SK-N-MC (cell line): ENCODE results near the gene MTFP1.

Experiments used
- DNase-seq: peaks from one replicate; pipeline ENCODE4 v3.0.0-alpha.2; 2011; ENCODE audit warnings: low read depth, low spot score
- H3K27ac ChIP-seq: fragments of 200-600 bp; sonication (generic); 2 replicates; pipeline ENCODE4 v1.5.1; 2016; ENCODE audit warnings: mixed run types
- H3K36me3 ChIP-seq: fragments of 200-600 bp; sonication (generic); 2 replicates; pipeline ENCODE4 v1.6.1; 2017; ENCODE audit warnings: antibody characterized with exemption, low read length, mixed read lengths; ENCODE audit not compliant: insufficient read depth
- H3K4me3 ChIP-seq: fragments of 200-600 bp; sonication (generic); 2 replicates; pipeline ENCODE4 v1.5.1; 2016
- H3K9ac ChIP-seq: fragments of 200-600 bp; sonication (generic); 2 replicates; pipeline ENCODE4 v1.8.0; 2017; ENCODE audit warnings: mixed run types, mixed read lengths; ENCODE audit not compliant: insufficient read length
- H3K9me3 ChIP-seq: fragments of 200-600 bp; sonication (generic); 2 replicates; pipeline ENCODE4 v1.6.1; 2017; ENCODE audit warnings: low read depth, mild to moderate bottlenecking, antibody characterized with exemption, low read length, moderate library complexity, mixed read lengths
- EZH2 ChIP-seq: fragments of 200-600 bp; sonication (generic); IDR thresholded peaks from one replicate; pipeline ENCODE4 v1.6.1; 2017; ENCODE audit warnings: antibody characterized with exemption
- FOXP2 ChIP-seq: optimal IDR thresholded peaks from 2 replicates; pipeline ENCODE3; 2011; ENCODE audit warnings: mild to moderate bottlenecking, moderate library complexity; ENCODE audit not compliant: insufficient read depth; ENCODE audit errors: extremely low read length, control extremely low read depth
- POLR2AphosphoS5 ChIP-seq: IDR thresholded peaks from 2 replicates; pipeline ENCODE4 v1.6.1; 2012; ENCODE audit warnings: mild to moderate bottlenecking, low read depth, low read length, borderline replicate concordance

Gene MTFP1

GRCh38 chr22:30408388-30409102 lies 17.0 kb upstream of the MTFP1 start:
- DNase-seq, result no peak
- H3K4me3 ChIP-seq, result no peak overlapping the region
- no peaks in the 10 kb centered on the region for H3K36me3 ChIP-seq
- H3K9ac ChIP-seq, result no peak overlapping the region
- no peak overlapping the region for H3K27ac ChIP-seq
- no peaks in the 10 kb centered on the region for H3K9me3 ChIP-seq
- TF ChIP-seq EZH2 (no peak), FOXP2 (no peak), POLR2AphosphoS5 (no peak)

DNA sequence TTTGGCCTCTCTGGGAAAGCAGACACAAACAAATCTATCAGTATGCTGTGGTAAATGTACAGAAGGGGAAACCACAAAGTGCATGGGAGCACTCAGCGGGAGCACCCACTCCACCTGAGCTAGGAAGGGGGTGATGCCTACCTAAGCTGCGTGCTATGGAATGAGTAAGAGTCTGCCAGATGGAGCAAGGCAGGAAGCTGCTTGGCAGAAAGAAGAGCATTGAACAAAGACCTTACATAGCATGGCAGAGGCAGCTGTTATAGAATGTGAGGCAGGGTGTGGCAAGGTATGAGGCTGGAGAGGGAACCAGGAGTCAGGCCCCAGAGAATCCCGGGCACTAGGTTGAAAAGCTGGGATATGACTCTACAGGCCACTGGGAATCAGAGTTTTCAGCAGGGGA lies 13.8 kb upstream of the MTFP1 start:
- Histone ChIP-seq H3K9ac (no peak overlapping the region), H3K36me3 (no peaks in the 10 kb centered on the region; the same call in 1 of the 2 replicates), H3K4me3 (no peak overlapping the region), H3K9me3 (no peaks in the 10 kb centered on the region), H3K27ac (no peak overlapping the region)
- DNase-seq, result no peak
- TF ChIP-seq EZH2 (no peak), FOXP2 (no peak), POLR2AphosphoS5 (no peak)

GRCh38 chr22:30413001-30413400 lies 12.6 kb upstream of the MTFP1 start:
- Histone ChIP-seq H3K4me3 (no peak overlapping the region), H3K27ac (no peak overlapping the region), H3K9ac (no peak overlapping the region), H3K9me3 (no peaks in the 10 kb centered on the region), H3K36me3 (no peaks in the 10 kb centered on the region; the same call in 1 of the 2 replicates)
- DNase-seq, result no peak
- TF ChIP-seq FOXP2 (no peak), POLR2AphosphoS5 (no peak), EZH2 (no peak)

DNA sequence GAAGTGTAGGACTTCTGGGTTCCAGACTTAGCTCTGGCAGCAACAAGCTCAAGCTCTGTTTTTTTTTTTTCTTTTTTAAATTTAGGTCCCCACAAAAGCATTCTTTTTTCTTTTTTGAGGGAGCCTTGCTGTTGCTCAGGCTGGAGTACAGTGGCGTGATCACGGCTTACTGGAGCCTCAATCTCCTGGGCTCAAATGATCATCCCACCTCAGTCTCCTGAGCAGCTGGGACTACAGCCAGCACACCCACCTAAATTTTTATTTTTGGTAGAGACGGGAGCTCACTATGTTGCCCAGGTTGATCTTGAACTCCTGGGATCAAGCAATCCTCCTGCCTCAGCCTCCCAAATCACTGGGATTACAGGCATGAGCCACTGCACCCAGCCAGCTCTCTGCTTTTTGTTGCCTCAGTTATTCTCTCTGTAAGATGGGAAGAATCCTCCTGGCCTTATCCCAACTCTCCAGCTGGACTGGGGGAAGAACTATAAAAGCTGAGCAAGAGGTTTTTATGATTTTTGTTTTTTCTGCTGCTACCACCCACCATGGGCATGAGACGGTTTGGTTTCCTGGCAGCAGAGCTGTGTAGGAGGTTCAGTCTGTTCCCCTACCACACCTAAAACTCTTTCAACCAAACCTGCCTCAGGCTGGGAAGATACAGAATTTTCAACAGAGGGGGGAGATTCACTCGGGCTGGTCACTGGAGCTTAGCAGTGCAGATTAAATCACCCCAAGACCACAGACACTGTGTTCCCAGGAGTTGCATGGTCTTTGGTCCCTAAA lies 11.6 kb upstream of the MTFP1 start:
- H3K27ac ChIP-seq, result no peak overlapping the region
- no peak for DNase-seq

GRCh38 chr22:30414525-30415047 lies 11.0 kb upstream of the MTFP1 start:
- H3K36me3 ChIP-seq, result no peaks in the 10 kb centered on the region; the same call in 1 of the 2 replicates

More for the DNA sequence above, 11.6 kb upstream of the MTFP1 start:
- H3K9ac ChIP-seq, result no peak overlapping the region
- H3K9me3 ChIP-seq, result no peaks in the 10 kb centered on the region
- H3K36me3 ChIP-seq, result no peaks in the 10 kb centered on the region; the same call in 1 of the 2 replicates
- H3K4me3 ChIP-seq, result no peak overlapping the region
- no peak for TF ChIP-seq EZH2
- no peak for TF ChIP-seq POLR2AphosphoS5
- TF ChIP-seq FOXP2, result no peak

DNA sequence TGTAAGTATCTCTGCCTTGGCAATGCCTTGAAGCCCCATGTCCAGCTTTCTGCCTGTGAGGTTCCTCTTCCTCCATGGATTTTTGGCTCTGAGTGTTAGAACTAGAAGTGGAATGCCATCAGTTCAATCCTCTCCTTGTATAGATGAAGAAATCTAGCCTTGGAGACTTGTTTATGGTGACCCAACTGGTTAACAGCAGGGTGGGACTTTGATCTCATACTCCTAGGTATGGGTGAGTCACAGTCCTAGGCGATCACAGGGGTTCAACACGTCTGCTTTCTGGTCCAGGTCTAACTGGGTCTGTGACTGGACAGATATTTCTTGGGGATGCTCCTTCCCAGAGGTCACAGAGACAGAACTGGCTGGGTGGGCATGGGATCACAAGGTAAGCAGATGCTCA lies 9.2 kb upstream of the MTFP1 start:
- Histone ChIP-seq H3K9ac (no peak overlapping the region), H3K27ac (no peak overlapping the region), H3K4me3 (no peak overlapping the region), H3K36me3 (no peaks in the 10 kb centered on the region; the same call in 1 of the 2 replicates), H3K9me3 (no peaks in the 10 kb centered on the region)
- TF ChIP-seq FOXP2, result no peak
- no peak for TF ChIP-seq EZH2
- TF ChIP-seq POLR2AphosphoS5, result no peak
- no peak for DNase-seq

More at GRCh38 chr22:30414525-30415047, 11.0 kb upstream of the MTFP1 start:
- no peak overlapping the region for H3K9ac ChIP-seq
- no peaks in the 10 kb centered on the region for H3K9me3 ChIP-seq
- DNase-seq, result no peak
- no peak overlapping the region for H3K27ac ChIP-seq
- no peak overlapping the region for H3K4me3 ChIP-seq
- TF ChIP-seq FOXP2 (no peak), POLR2AphosphoS5 (no peak), EZH2 (no peak)

DNA sequence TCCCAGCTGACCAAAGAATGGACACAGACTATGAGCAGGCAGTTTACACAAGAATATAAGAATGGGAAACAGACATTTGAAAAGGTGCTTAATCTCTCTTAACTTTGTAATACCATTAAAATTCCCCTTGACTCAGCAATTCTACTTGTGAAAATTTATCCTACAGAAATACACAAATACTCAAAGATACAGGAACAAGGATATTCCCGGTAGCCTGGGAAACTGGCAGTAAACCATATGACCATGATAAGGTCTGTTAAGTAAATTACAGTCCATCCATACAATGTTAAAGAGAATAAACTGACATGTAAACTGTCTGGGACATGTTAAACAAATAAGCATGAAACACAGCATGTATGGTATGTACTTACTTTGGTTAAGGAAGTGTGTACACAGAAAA lies 8.7 kb upstream of the MTFP1 start:
- Histone ChIP-seq H3K27ac (no peak overlapping the region), H3K9me3 (no peaks in the 10 kb centered on the region)

More for the DNA sequence above, 8.7 kb upstream of the MTFP1 start:
- Histone ChIP-seq H3K36me3 (no peaks in the 10 kb centered on the region; the same call in 1 of the 2 replicates), H3K9ac (no peak overlapping the region), H3K4me3 (no peak overlapping the region)
- no peak for TF ChIP-seq POLR2AphosphoS5
- TF ChIP-seq FOXP2, result no peak
- TF ChIP-seq EZH2, result no peak
- DNase-seq, result no peak
